Measurements from ENCODE around the gene MRPL43.

- TF ChIP-seq, protein P1, sequence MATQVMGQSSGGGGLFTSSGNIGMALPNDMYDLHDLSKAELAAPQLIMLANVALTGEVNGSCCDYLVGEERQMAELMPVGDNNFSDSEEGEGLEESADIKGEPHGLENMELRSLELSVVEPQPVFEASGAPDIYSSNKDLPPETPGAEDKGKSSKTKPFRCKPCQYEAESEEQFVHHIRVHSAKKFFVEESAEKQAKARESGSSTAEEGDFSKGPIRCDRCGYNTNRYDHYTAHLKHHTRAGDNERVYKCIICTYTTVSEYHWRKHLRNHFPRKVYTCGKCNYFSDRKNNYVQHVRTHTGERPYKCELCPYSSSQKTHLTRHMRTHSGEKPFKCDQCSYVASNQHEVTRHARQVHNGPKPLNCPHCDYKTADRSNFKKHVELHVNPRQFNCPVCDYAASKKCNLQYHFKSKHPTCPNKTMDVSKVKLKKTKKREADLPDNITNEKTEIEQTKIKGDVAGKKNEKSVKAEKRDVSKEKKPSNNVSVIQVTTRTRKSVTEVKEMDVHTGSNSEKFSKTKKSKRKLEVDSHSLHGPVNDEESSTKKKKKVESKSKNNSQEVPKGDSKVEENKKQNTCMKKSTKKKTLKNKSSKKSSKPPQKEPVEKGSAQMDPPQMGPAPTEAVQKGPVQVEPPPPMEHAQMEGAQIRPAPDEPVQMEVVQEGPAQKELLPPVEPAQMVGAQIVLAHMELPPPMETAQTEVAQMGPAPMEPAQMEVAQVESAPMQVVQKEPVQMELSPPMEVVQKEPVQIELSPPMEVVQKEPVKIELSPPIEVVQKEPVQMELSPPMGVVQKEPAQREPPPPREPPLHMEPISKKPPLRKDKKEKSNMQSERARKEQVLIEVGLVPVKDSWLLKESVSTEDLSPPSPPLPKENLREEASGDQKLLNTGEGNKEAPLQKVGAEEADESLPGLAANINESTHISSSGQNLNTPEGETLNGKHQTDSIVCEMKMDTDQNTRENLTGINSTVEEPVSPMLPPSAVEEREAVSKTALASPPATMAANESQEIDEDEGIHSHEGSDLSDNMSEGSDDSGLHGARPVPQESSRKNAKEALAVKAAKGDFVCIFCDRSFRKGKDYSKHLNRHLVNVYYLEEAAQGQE (IDR thresholded peaks at IDR 0.05; ENCODE audit: insufficient read depth in 1 of 2, low read depth in 2 of 2, low read length in 2 of 2), result no peak
- TF ChIP-seq POLR2AphosphoS5 (IDR thresholded peaks at IDR 0.05; ENCODE audit: low read depth, low read length), result no peak
- no peak for TF ChIP-seq SIN3A (IDR thresholded peaks at IDR 0.05; ENCODE audit: borderline replicate concordance, insufficient read depth, low read length)
- TF ChIP-seq TAF1 (IDR thresholded peaks at IDR 0.05; ENCODE audit: borderline replicate concordance, insufficient read depth, low read length), result no peak
- TF ChIP-seq FOXP2 (optimal IDR thresholded peaks at IDR 0.05; ENCODE audit: borderline replicate concordance, extremely low read depth, extremely low read length, insufficient read depth), result no peak
These were observed 26.1 kb upstream of the MRPL43 start for GRCh38 chr10:101013365-101013825.
